Panc1 (cell line): Measurements from ENCODE around the gene S100A4. TPM values are rescaled to one million over a fixed set of nuclear protein-coding genes. Genes with fewer than 3 reads are reported as not detected.

Experiments used
- ATAC-seq: fragments of 200-7000 bp; cut with Tn5 transposase; 2 replicates; pipeline ENCODE4 v1.9.1; 2020; ENCODE audit warnings: mild to moderate bottlenecking, moderate library complexity
- BruUV-seq: library from RNA; stranded (reverse); fragments of 400-500 nt; replicated peaks from 2 replicates; lab custom pipeline; 2021; lab: Mats Ljungman, UMichigan
- CTCF ChIA-PET: fragments of 300-600 bp; sonication (Branson Sonifier 250); formaldehyde crosslinking; loops from one replicate; lab custom pipeline; 2022; ENCODE audit warnings: antibody characterized with exemption; lab: Charles Lee
- POLR2A ChIA-PET: fragments of 300-600 bp; sonication (Branson Sonifier 250); formaldehyde crosslinking; loops from one replicate; lab custom pipeline; 2022; ENCODE audit warnings: antibody characterized with exemption; lab: Charles Lee
- DNase-seq: peaks from one replicate; pipeline ENCODE4 v3.0.0-alpha.2; 2010; ENCODE audit warnings: low read depth, low spot score
- H3K27ac ChIP-seq: 2 replicates; pipeline ENCODE4 v1.5.1; 2011; ENCODE audit warnings: mild to moderate bottlenecking, low read length, inconsistent platforms
- H3K27me3 ChIP-seq: fragments of 200-500 bp; sonication (Bioruptor generic); 2 replicates; pipeline ENCODE4 v1.6.0; 2014; ENCODE audit warnings: low read length, inconsistent platforms; ENCODE audit not compliant: control insufficient read depth, insufficient read depth
- H3K36me3 ChIP-seq: fragments of 200-500 bp; sonication (Bioruptor generic); 2 replicates; pipeline ENCODE4 v1.5.1; 2014; ENCODE audit warnings: inconsistent platforms, mild to moderate bottlenecking, low read length, moderate library complexity; ENCODE audit not compliant: control insufficient read depth, insufficient read depth
- H3K4me1 ChIP-seq: 2 replicates; pipeline ENCODE4 v1.5.1; 2011; ENCODE audit warnings: inconsistent platforms, mild to moderate bottlenecking, low read length, moderate library complexity; ENCODE audit not compliant: control insufficient read depth, insufficient read depth
- H3K4me3 ChIP-seq, 2 experiments: 2 replicates each; pipeline ENCODE4 v1.5.1; 2011 to 2012; ENCODE audit warnings: low read depth in 2 of 2, low read length in 2 of 2, mild to moderate bottlenecking in 2 of 2, inconsistent platforms in 1 of 2, moderate library complexity in 1 of 2
- H3K9me3 ChIP-seq: fragments of 200-500 bp; sonication (Bioruptor generic); 2 replicates; pipeline ENCODE4 v1.5.1; 2014; ENCODE audit warnings: low read depth, mild to moderate bottlenecking, inconsistent platforms, low read length, moderate library complexity; ENCODE audit not compliant: control insufficient read depth, insufficient read depth
- CTCF ChIP-seq: fragments of 450-650 bp; IDR thresholded peaks from 2 replicates; pipeline ENCODE4 v1.5.1; 2017; ENCODE audit warnings: mild to moderate bottlenecking
- POLR2AphosphoS5 ChIP-seq: IDR thresholded peaks from 2 replicates; pipeline ENCODE4 v1.6.1; 2012; ENCODE audit warnings: mild to moderate bottlenecking, low read depth, low read length, moderate library complexity
- REST ChIP-seq, 2 experiments: IDR thresholded peaks; 2 replicates each; pipeline ENCODE4 v1.6.1; 2011 to 2012; ENCODE audit warnings: low read depth in 2 of 2, control low read depth in 1 of 2, low read length in 1 of 2, mild to moderate bottlenecking in 1 of 2, moderate library complexity in 1 of 2; ENCODE audit not compliant: insufficient read depth in 1 of 2
- SIN3A ChIP-seq: IDR thresholded peaks from 2 replicates; pipeline ENCODE4 v1.6.1; 2012; ENCODE audit warnings: low read depth, mild to moderate bottlenecking, low read length, moderate library complexity, borderline replicate concordance; ENCODE audit not compliant: insufficient read depth
- TCF7L2 ChIP-seq: IDR thresholded peaks from 2 replicates; pipeline ENCODE4 v1.6.1; 2011; ENCODE audit warnings: mild to moderate bottlenecking, low read depth, low read length, inconsistent platforms
- in situ Hi-C: cut with HindIII; loops from 2 replicates; pipeline ENCODE4 v1.10.0; 2016; ENCODE audit warnings: low sequenced_read_pairs, low pct_unique_long_range_greater_than_20kb
- intact Hi-C: fragments of 100-400 bp; cut with micrococcal nuclease; formaldehyde crosslinking; loops from one replicate; pipeline ENCODE4 v1.10.0; 2022; ENCODE audit not compliant: unreplicated experiment
- total RNA-seq: library from RNA; stranded (reverse); gene quantifications from one replicate; pipeline ENCODE4 v1.2.1, GENCODE V29; 2021; ENCODE audit not compliant: unreplicated experiment

The S100A4 gene
- total RNA-seq, 1 experiment from 2014 or later, result 773 TPM

DNA sequence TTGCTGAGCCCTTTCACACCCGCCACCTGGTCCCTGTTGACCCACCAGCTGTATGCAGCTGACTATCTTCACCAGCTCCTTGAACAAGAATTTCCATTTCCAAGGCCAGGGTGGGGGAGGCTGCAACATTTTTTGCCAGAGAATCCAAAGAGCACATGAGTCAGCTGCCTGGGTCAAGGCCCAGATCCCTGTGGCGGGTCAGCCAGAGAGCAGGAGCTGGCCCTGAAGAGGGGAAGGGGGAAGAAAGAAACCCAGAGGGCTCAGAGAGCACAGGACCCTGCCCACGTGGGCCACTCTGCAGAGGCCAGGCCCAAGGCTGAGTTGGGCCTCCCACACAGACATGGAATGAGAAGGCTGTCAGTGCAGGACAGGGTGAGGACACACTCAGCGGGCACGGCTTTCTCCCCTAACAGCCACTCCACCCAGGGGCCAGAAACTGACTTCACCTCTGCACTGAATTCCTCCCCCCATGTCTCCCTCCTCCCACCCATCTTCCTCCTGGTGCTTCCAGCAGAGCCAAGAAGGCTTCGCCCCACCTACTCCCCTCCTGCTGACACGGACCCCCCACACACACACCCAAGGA is 38.7 kb downstream of the S100A4 start:
- H3K27me3 ChIP-seq, result no peaks in the 10 kb centered on the region
- no TSS peak for BruUV-seq
- no peak for TF ChIP-seq SIN3A
- TF ChIP-seq POLR2AphosphoS5, result peak; percentile 54; the same call in 1 of the 2 replicates
- no peaks in the 10 kb centered on the region for H3K9me3 ChIP-seq
- peaks cover 32% of the 10 kb centered on the region for H3K4me1 ChIP-seq
- intact Hi-C loops, result loop anchor here (5.0 kb wide), 1 partner anchor 155 kb away; no protein-coding TSS in a partner anchor
- ChIA-PET CTCF (interaction anchor here (0.7 to 1.1 kb wide), 4 partner anchors 11 to 158 kb away, joined by 3 read pairs; partner anchors contain the start of gene PGLYRP4), POLR2A (interaction anchor here (0.6 kb wide), 1 partner anchor 59 kb away, joined by 3 read pairs; no protein-coding TSS in a partner anchor)
- H3K27ac ChIP-seq, result peak overlapping the region; percentile 71
- DNase-seq (no peak), ATAC-seq (peak; percentile 80)
- no peak overlapping the region for H3K4me3 ChIP-seq
- in situ Hi-C loops, result no loop called here
- no peaks in the 10 kb centered on the region for H3K36me3 ChIP-seq

DNA sequence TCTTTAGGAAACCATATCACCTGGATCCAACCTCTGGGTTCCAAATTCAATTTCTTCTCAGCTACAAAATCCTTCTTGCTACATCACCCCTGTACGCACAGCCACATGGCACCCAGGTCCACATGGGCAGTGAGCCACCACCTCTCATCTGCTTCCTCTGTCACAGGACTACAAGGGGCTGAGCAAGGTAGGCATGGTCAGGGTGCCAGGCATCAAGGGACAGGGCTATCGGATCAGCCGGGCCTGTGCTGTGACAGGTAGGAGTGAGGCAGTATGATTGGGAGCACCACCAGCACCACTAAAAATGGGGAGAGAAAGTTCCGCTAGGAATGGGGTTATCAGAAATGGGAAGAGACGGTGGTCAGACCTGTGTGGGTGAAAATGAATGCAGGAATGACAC is 39.2 kb downstream of the S100A4 start:
- Histone ChIP-seq H3K27me3 (no peaks in the 10 kb centered on the region), H3K4me3 (no peak overlapping the region), H3K27ac (peak overlapping the region; percentile 71), H3K4me1 (peaks cover 26% of the 10 kb centered on the region), H3K36me3 (no peaks in the 10 kb centered on the region), H3K9me3 (no peaks in the 10 kb centered on the region)
- in situ Hi-C loops (no loop called here), intact Hi-C loops (loop anchor here (5.0 kb wide), 1 partner anchor 156 kb away; no protein-coding TSS in a partner anchor)
- ChIA-PET CTCF (interaction anchor here (0.8 to 1.1 kb wide), 3 partner anchors 10 to 153 kb away, joined by 3 read pairs; no protein-coding TSS in a partner anchor), POLR2A (interaction anchor here (0.6 kb wide), 1 partner anchor 60 kb away, joined by 3 read pairs; no protein-coding TSS in a partner anchor)
- no TSS peak for BruUV-seq
- no peak for TF ChIP-seq CTCF
- no peak for TF ChIP-seq REST (IDR thresholded peaks at IDR 0.05; ENCODE audit: insufficient read depth in 1 of 2, low read depth in 2 of 2, low read length in 1 of 2)
- TF ChIP-seq POLR2AphosphoS5, result no peak
- TF ChIP-seq SIN3A, result no peak
- no peak for TF ChIP-seq TCF7L2
- DNase-seq, result no peak
- no peak for ATAC-seq

- DNase-seq (no peak), ATAC-seq (no peak)
- Histone ChIP-seq H3K9me3 (no peaks in the 10 kb centered on the region), H3K27ac (peak overlapping the region; percentile 71), H3K36me3 (no peaks in the 10 kb centered on the region), H3K4me1 (peaks cover 23% of the 10 kb centered on the region), H3K4me3 (no peak overlapping the region), H3K27me3 (no peaks in the 10 kb centered on the region)
- intact Hi-C loops (loop anchor here (5.0 kb wide), 1 partner anchor 157 kb away; no protein-coding TSS in a partner anchor), in situ Hi-C loops (no loop called here)
- ChIA-PET CTCF (no interaction called here), POLR2A (no interaction called here)
- BruUV-seq, result no TSS peak
- TF ChIP-seq POLR2AphosphoS5, result no peak
- TF ChIP-seq SIN3A, result no peak
- TF ChIP-seq CTCF, result no peak
- no peak for TF ChIP-seq TCF7L2
- no peak for TF ChIP-seq REST (IDR thresholded peaks at IDR 0.05; ENCODE audit: insufficient read depth in 1 of 2, low read depth in 2 of 2, low read length in 1 of 2)
These were observed 40.0 kb downstream of the S100A4 start for GRCh38 chr1:153505576-153505975.
